GM23338 (cell line): ENCODE data around the gene MYO18A. TPM values are rescaled to one million over a fixed set of nuclear protein-coding genes. Genes with fewer than 3 reads are reported as not detected.

ENCODE experiments used
- ATAC-seq: fragments of 200-7000 bp; cut with Tn5 transposase; 3 replicates; pipeline ENCODE4 v1.9.1; 2020
- DNase-seq: peaks from one replicate; pipeline ENCODE4 v3.0.0-alpha.2; 2015; ENCODE audit warnings: low spot score
- H2AFZ ChIP-seq: fragments of 200-600 bp; sonication (generic); 2 replicates; pipeline ENCODE4 v1.8.0; 2016; ENCODE audit warnings: antibody characterized with exemption, mild to moderate bottlenecking, moderate library complexity
- H3F3A ChIP-seq: fragments of 200-600 bp; sonication (generic); replicated peaks from 2 replicates; pipeline ENCODE4 v1.8.0; 2017; ENCODE audit warnings: antibody characterized with exemption, mixed run types, low read depth
- H3K27ac ChIP-seq: fragments of 200-600 bp; sonication (generic); 2 replicates; pipeline ENCODE4 v1.6.1; 2016; ENCODE audit warnings: low read depth
- H3K27me3 ChIP-seq: fragments of 200-600 bp; sonication (generic); 2 replicates; pipeline ENCODE4 v1.8.0; 2016; ENCODE audit warnings: mild to moderate bottlenecking, mixed run types, moderate library complexity; ENCODE audit not compliant: insufficient read depth
- H3K36me3 ChIP-seq: fragments of 200-600 bp; sonication (generic); 2 replicates; pipeline ENCODE4 v1.8.0; 2016; ENCODE audit warnings: mild to moderate bottlenecking; ENCODE audit not compliant: insufficient read depth
- H3K4me1 ChIP-seq: fragments of 200-600 bp; sonication (generic); 2 replicates; pipeline ENCODE4 v1.8.0; 2016; ENCODE audit warnings: mild to moderate bottlenecking, moderate library complexity; ENCODE audit not compliant: insufficient read depth
- H3K4me2 ChIP-seq: fragments of 200-600 bp; sonication (generic); 2 replicates; pipeline ENCODE4 v1.7.1; 2017; ENCODE audit warnings: mixed run types
- H3K4me3 ChIP-seq: fragments of 200-600 bp; sonication (generic); 2 replicates; pipeline ENCODE4 v1.6.1; 2016; ENCODE audit warnings: mixed run types
- H3K79me2 ChIP-seq: fragments of 200-600 bp; sonication (generic); replicated peaks from 2 replicates; pipeline ENCODE4 v1.8.0; 2017; ENCODE audit warnings: mild to moderate bottlenecking; ENCODE audit not compliant: insufficient read depth
- H3K9me2 ChIP-seq: fragments of 200-600 bp; sonication (generic); 2 replicates; pipeline ENCODE4 v1.8.0; 2017; ENCODE audit not compliant: insufficient read depth
- H4K20me1 ChIP-seq: fragments of 200-600 bp; sonication (generic); replicated peaks from 2 replicates; pipeline ENCODE4 v1.8.0; 2017; ENCODE audit warnings: mild to moderate bottlenecking; ENCODE audit not compliant: insufficient read depth
- H3K27ac Mint-ChIP-seq: 2 replicates; pipeline ENCODE4 v1.8.0; 2020; ENCODE audit warnings: inconsistent platforms, mild to moderate bottlenecking, moderate library complexity, mixed read lengths
- H3K27me3 Mint-ChIP-seq: 3 replicates; pipeline ENCODE4 v1.8.0; 2022; ENCODE audit warnings: low read depth, mild to moderate bottlenecking, moderate library complexity, mixed read lengths, inconsistent platforms; ENCODE audit not compliant: insufficient read depth, poor library complexity
- H3K36me3 Mint-ChIP-seq: 3 replicates; pipeline ENCODE4 v1.8.0; 2021; ENCODE audit warnings: low read depth, mild to moderate bottlenecking, inconsistent platforms, moderate library complexity, mixed read lengths
- H3K4me1 Mint-ChIP-seq: 3 replicates; pipeline ENCODE4 v1.8.0; 2020; ENCODE audit warnings: mild to moderate bottlenecking, inconsistent platforms, mixed read lengths
- H3K4me3 Mint-ChIP-seq: 3 replicates; pipeline ENCODE4 v1.8.0; 2021; ENCODE audit warnings: moderate library complexity, mild to moderate bottlenecking, inconsistent platforms, mixed read lengths
- H3K9me3 Mint-ChIP-seq: 3 replicates; pipeline ENCODE4 v1.8.0; 2020; ENCODE audit warnings: moderate library complexity, mild to moderate bottlenecking, inconsistent platforms, mixed read lengths
- CREB1 ChIP-seq: fragments of 250-450 bp; sonication (Bioruptor Pico); IDR thresholded peaks from 2 replicates; pipeline ENCODE4 v1.5.0; 2020; ENCODE audit warnings: low read depth, mild to moderate bottlenecking, moderate library complexity
- CTCF ChIP-seq, 2 experiments: fragments of 200-600 bp in 1 of 2; sonication (generic) in 1 of 2; conservative IDR thresholded peaks; 2 replicates each; pipeline versions ENCODE4 v1.5.1 to v1.6.1; 2016 to 2017; ENCODE audit warnings: antibody characterized with exemption in 2 of 2, low read depth in 2 of 2, mild to moderate bottlenecking in 2 of 2, moderate library complexity in 1 of 2
- ETS1 ChIP-seq: IDR thresholded peaks from 2 replicates; pipeline ENCODE4 v1.6.1; 2016; ENCODE audit warnings: antibody characterized with exemption
- EZH2 ChIP-seq: fragments of 200-600 bp; sonication (generic); IDR thresholded peaks from one replicate; pipeline ENCODE4 v1.8.0; 2017; ENCODE audit warnings: antibody characterized with exemption, mild to moderate bottlenecking, low read depth; ENCODE audit not compliant: unreplicated experiment
- EZH2phosphoT487 ChIP-seq: fragments of 200-600 bp; sonication (generic); IDR thresholded peaks from one replicate; pipeline ENCODE4 v1.8.1; 2018; ENCODE audit warnings: antibody characterized with exemption; ENCODE audit not compliant: unreplicated experiment
- JUNB ChIP-seq: IDR thresholded peaks from one replicate; pipeline ENCODE4 v1.6.1; 2016; ENCODE audit warnings: antibody characterized with exemption; ENCODE audit not compliant: unreplicated experiment
- NANOG ChIP-seq: IDR thresholded peaks from 2 replicates; pipeline ENCODE4 v1.6.1; 2016; ENCODE audit warnings: antibody characterized with exemption, borderline replicate concordance
- POLR2AphosphoS5 ChIP-seq: IDR thresholded peaks from 2 replicates; pipeline ENCODE4 v1.6.1; 2016; ENCODE audit warnings: antibody characterized with exemption, low read depth
- REST ChIP-seq: IDR thresholded peaks from one replicate; pipeline ENCODE4 v1.6.1; 2018; ENCODE audit warnings: antibody characterized with exemption; ENCODE audit not compliant: unreplicated experiment
- STAT1 ChIP-seq: IDR thresholded peaks from one replicate; pipeline ENCODE4 v1.6.1; 2016; ENCODE audit warnings: antibody characterized with exemption; ENCODE audit not compliant: unreplicated experiment
- ZNF114 ChIP-seq: fragments of 250-450 bp; sonication (Bioruptor Pico); IDR thresholded peaks from 2 replicates; pipeline ENCODE4 v1.5.0; 2020; ENCODE audit warnings: mild to moderate bottlenecking, moderate library complexity
- ZNF331 ChIP-seq: fragments of 250-450 bp; sonication (Bioruptor Pico); IDR thresholded peaks from 2 replicates; pipeline ENCODE4 v1.5.0; 2020; ENCODE audit warnings: low read depth, mild to moderate bottlenecking, moderate library complexity
- ZNF462 ChIP-seq: fragments of 250-450 bp; sonication (Bioruptor Pico); IDR thresholded peaks from 2 replicates; pipeline ENCODE4 v1.5.0; 2020; ENCODE audit warnings: mild to moderate bottlenecking, moderate library complexity
- polyA plus RNA-seq: library from polyadenylated mRNA; unstranded; fragments of >200 nt; fragmentation: Nextera tagmentation; extraction: Ambion mirVana; gene quantifications from 2 replicates; pipeline ENCODE4 v1.2.1, GENCODE V29; 2016
- total RNA-seq: library from RNA; depleted of rRNA; stranded (reverse); fragments of >200 nt; shearing (Covaris generic); gene quantifications from 2 replicates; pipeline ENCODE4 v1.2.3, GENCODE V29; 2014

Gene MYO18A
- total and polyA plus RNA-seq, 2 experiments from 2014 or later: 18.3 to 37.5 TPM

GRCh38 chr17:29046473-29046839, 133.7 kb downstream of the MYO18A start:
- Histone ChIP-seq H3F3A (peaks cover 11% of the 10 kb centered on the region; the same call in 1 of the 2 replicates), H4K20me1 (no peaks in the 10 kb centered on the region), H3K9me2 (peaks cover 8% of the 10 kb centered on the region; the same call in 1 of the 2 replicates), H3K4me1 (peaks cover 51% of the 10 kb centered on the region), H3K79me2 (0 out of 2 replicates have a peak, but pooled peaks cover 8% of the 10 kb centered on the region), H2AFZ (no peak overlapping the region), H3K36me3 (no peaks in the 10 kb centered on the region), H3K4me3 (no peak overlapping the region), H3K27ac (no peak overlapping the region), H3K4me2 (no peak overlapping the region), H3K27me3 (no peaks in the 10 kb centered on the region)
- ATAC-seq: no peak
- Mint-ChIP-seq H3K4me1 (peaks cover 60% of the 10 kb centered on the region), H3K4me3 (no peak overlapping the region; the same call in 2 of the 3 replicates), H3K27ac (no peak overlapping the region), H3K36me3 (peaks cover 30% of the 10 kb centered on the region), H3K9me3 (no peaks in the 10 kb centered on the region; the same call in 2 of the 3 replicates), H3K27me3 (peaks cover 14% of the 10 kb centered on the region)
- TF ChIP-seq ZNF462 (CRISPR knock-in tag): no peak
- no peak for TF ChIP-seq ZNF114
- TF ChIP-seq REST: no peak
- no peak for TF ChIP-seq POLR2AphosphoS5
- TF ChIP-seq ETS1: no peak
- TF ChIP-seq STAT1: no peak
- no peak for TF ChIP-seq CREB1
- TF ChIP-seq JUNB: no peak
- no peak for TF ChIP-seq EZH2phosphoT487
- no peak for TF ChIP-seq NANOG
- TF ChIP-seq ZNF331 (CRISPR knock-in tag): no peak
- TF ChIP-seq EZH2: no peak
- no peak for TF ChIP-seq CTCF (conservative IDR thresholded peaks at IDR 0.05; ENCODE audit: low read depth in 2 of 2)
- DNase-seq: no peak
